K562 (cell line): ENCODE measurements around the gene OR2AT4. TPM values are rescaled to one million over a fixed set of nuclear protein-coding genes. Genes with fewer than 3 reads are reported as not detected.
A peak's percentile ranks its signal among the peaks of the same experiment; 100 is the strongest.
"Not testable (repeated sequence)": the region's sequence is repeated elsewhere in the genome, so short reads cannot be mapped to it uniquely, and the experiment has no call there.

ENCODE experiments used
- ATAC-seq: fragments of 200-7000 bp; cut with Tn5 transposase; 3 replicates; pipeline ENCODE4 v1.9.1; 2020; ENCODE audit warnings: moderate library complexity
- BruUV-seq: library from RNA; stranded (reverse); fragments of 400-500 nt; replicated peaks from 2 replicates; lab custom pipeline; 2021; lab: Mats Ljungman, UMichigan
- CTCF ChIA-PET: fragments of 300-600 bp; formaldehyde crosslinking; extraction: SDS; loops from one replicate; lab custom pipeline; 2021; ENCODE audit warnings: low intra/inter-chr PET ratio; lab: Yijun Ruan, JAX
- POLR2A ChIA-PET: fragments of 300-600, 350-650 bp; sonication (Branson Sonifier 250); formaldehyde crosslinking; extraction: SDS; loops from one replicate; lab custom pipeline; 2021; ENCODE audit warnings: antibody characterized with exemption, inconsistent platforms; lab: Yijun Ruan, JAX
- DNase-seq, 4 experiments: peaks; one replicate each; pipeline versions ENCODE4 v3.0.0 to v3.0.0-alpha.2; 2011 to 2018; ENCODE audit warnings: low spot score in 3 of 4, mixed read lengths in 3 of 4; ENCODE audit errors: extremely low read depth in 1 of 4
- FAIRE-seq: peaks from 2 replicates; lab custom pipeline; 2011; peaks lifted over from hg19 to GRCh38; lab: Jason Lieb, UNC
- H2AFZ ChIP-seq: 2 replicates; pipeline ENCODE4 v1.6.0; 2011; ENCODE audit warnings: low read depth, low read length, control low read depth, inconsistent platforms
- H3K27ac ChIP-seq: fragments of 200-600 bp; 3 replicates; pipeline ENCODE4 v1.8.0; 2011; ENCODE audit warnings: low read depth, mild to moderate bottlenecking, control low read depth, inconsistent platforms, low read length, moderate library complexity, mixed read lengths; ENCODE audit errors: extremely low read depth
- H3K27me3 ChIP-seq, 2 experiments: fragments of 300-600 bp in 1 of 2; 2 replicates in 1 of 2; 3 replicates in 1 of 2; pipeline versions ENCODE4 v1.6.0 to v1.8.0; 2011; ENCODE audit warnings: inconsistent platforms in 2 of 2, low read length in 2 of 2, mild to moderate bottlenecking in 1 of 2, mixed read lengths in 1 of 2, moderate library complexity in 1 of 2; ENCODE audit not compliant: control insufficient read depth in 2 of 2, insufficient read depth in 2 of 2
- H3K36me3 ChIP-seq: fragments of 300-600 bp; 3 replicates; pipeline ENCODE4 v1.8.0; 2011; ENCODE audit warnings: mild to moderate bottlenecking, low read length, inconsistent platforms; ENCODE audit not compliant: control insufficient read depth, insufficient read depth
- H3K4me1 ChIP-seq, 2 experiments: fragments of 200-600 bp in 1 of 2; replicated peaks in 1 of 2; 2 replicates in 1 of 2; 3 replicates in 1 of 2; pipeline versions ENCODE4 v1.5.1 to v1.8.0; 2011; ENCODE audit warnings: inconsistent platforms in 2 of 2, low read length in 2 of 2, mild to moderate bottlenecking in 1 of 2, mixed read lengths in 1 of 2, moderate library complexity in 1 of 2; ENCODE audit not compliant: control insufficient read depth in 2 of 2, insufficient read depth in 2 of 2
- H3K4me2 ChIP-seq: 2 replicates; pipeline ENCODE4 v1.6.1; 2011; ENCODE audit warnings: low read length, control low read depth, inconsistent platforms, mixed read lengths; ENCODE audit not compliant: insufficient read depth
- H3K4me3 ChIP-seq: fragments of 200-600 bp; sonication (generic), shearing (Covaris generic); 2 replicates; pipeline ENCODE4 v1.5.1; 2016; ENCODE audit warnings: control low read depth, inconsistent platforms
- H3K79me2 ChIP-seq: fragments of 200-600 bp; 3 replicates; pipeline ENCODE4 v1.8.0; 2011; ENCODE audit warnings: low read length, inconsistent platforms; ENCODE audit not compliant: control insufficient read depth, insufficient read depth
- H3K9ac ChIP-seq, 2 experiments: 2 replicates each; pipeline versions ENCODE4 v1.6.0 to v1.6.1; 2011; ENCODE audit warnings: low read depth in 2 of 2, low read length in 2 of 2, control low read depth in 1 of 2, inconsistent platforms in 1 of 2, mild to moderate bottlenecking in 1 of 2, mixed read lengths in 1 of 2; ENCODE audit not compliant: insufficient read depth in 1 of 2
- H3K9me1 ChIP-seq: one replicate; pipeline ENCODE4 v1.6.0; 2011; ENCODE audit warnings: inconsistent platforms, mild to moderate bottlenecking, low read length, moderate library complexity; ENCODE audit not compliant: control insufficient read depth, insufficient read depth
- H3K9me3 ChIP-seq: replicated peaks from 2 replicates; pipeline ENCODE4 v1.5.1; 2011; ENCODE audit warnings: low read depth, low read length, inconsistent platforms; ENCODE audit not compliant: control insufficient read depth, insufficient read depth
- H4K20me1 ChIP-seq: replicated peaks from 2 replicates; pipeline ENCODE4 v1.6.1; 2011; ENCODE audit warnings: low read length, inconsistent platforms, mixed read lengths; ENCODE audit not compliant: control insufficient read depth, insufficient read depth
- ARID1B ChIP-seq: fragments of 450-650 bp; IDR thresholded peaks from 2 replicates; pipeline ENCODE4 v1.6.1; 2016; ENCODE audit warnings: antibody characterized with exemption, mild to moderate bottlenecking, inconsistent platforms
- CBFA2T2 ChIP-seq: fragments of 450-650 bp; conservative IDR thresholded peaks from 2 replicates; pipeline ENCODE4 v1.6.1; 2017; ENCODE audit warnings: mild to moderate bottlenecking
- CBFA2T3 ChIP-seq: fragments of 450-650 bp; IDR thresholded peaks from 2 replicates; pipeline ENCODE4 v1.6.1; 2017
- DPF2 ChIP-seq: fragments of 450-650 bp; IDR thresholded peaks from 2 replicates; pipeline ENCODE4 v1.6.1; 2016
- HDAC1 ChIP-seq, 2 experiments: fragments of 450-650 bp; IDR thresholded peaks; 2 replicates each; pipeline ENCODE4 v1.6.1; 2016 to 2017; ENCODE audit warnings: inconsistent platforms in 1 of 2, mild to moderate bottlenecking in 1 of 2, moderate library complexity in 1 of 2
- KDM1A ChIP-seq, 2 experiments: fragments of 450-650 bp; IDR thresholded peaks; 2 replicates each; pipeline ENCODE4 v1.6.1; 2016; ENCODE audit warnings: mild to moderate bottlenecking in 2 of 2
- MAZ ChIP-seq, 2 experiments: fragments of 450-650 bp in 1 of 2; sonication (generic) in 1 of 2; formaldehyde crosslinking; IDR thresholded peaks in 1 of 2; conservative IDR thresholded peaks in 1 of 2; 2 replicates each; pipeline versions ENCODE4 v1.4.0 to v1.5.0; 2020; ENCODE audit warnings: mild to moderate bottlenecking in 1 of 2, missing genetic modification reagents in 1 of 2
- MTA2 ChIP-seq: fragments of 450-650 bp; IDR thresholded peaks from 2 replicates; pipeline ENCODE4 v1.6.1; 2016; ENCODE audit warnings: low read depth
- NR2C1 ChIP-seq, 2 experiments: fragments of 450-650 bp; IDR thresholded peaks; 2 replicates each; pipeline ENCODE4 v1.6.1; 2017; ENCODE audit warnings: mild to moderate bottlenecking in 2 of 2, antibody characterized with exemption in 1 of 2, inconsistent platforms in 1 of 2, missing compliant biosample characterization in 1 of 2, missing genetic modification characterization in 1 of 2
- NR2C2 ChIP-seq, 2 experiments: fragments of 200-800 bp in 1 of 2; sonication (Bioruptor generic) in 1 of 2; sonication (generic) in 1 of 2; formaldehyde crosslinking in 1 of 2; IDR thresholded peaks; 2 replicates each; pipeline versions ENCODE4 v1.6.1 to v1.8.0; 2016 to 2022; ENCODE audit warnings: mild to moderate bottlenecking in 1 of 2, missing compliant biosample characterization in 1 of 2, missing genetic modification characterization in 1 of 2, missing genetic modification reagents in 1 of 2
- RCOR1 ChIP-seq, 2 experiments: IDR thresholded peaks; 2 replicates each; pipeline ENCODE4 v1.6.1; 2012; ENCODE audit warnings: low read depth in 2 of 2, low read length in 2 of 2, borderline replicate concordance in 1 of 2, improper control_type of control experiment in 1 of 2
- SRSF3 ChIP-seq: fragments of 200-400 bp; formaldehyde crosslinking; IDR thresholded peaks from 2 replicates; pipeline ENCODE4 v1.6.1; 2016; ENCODE audit warnings: mild to moderate bottlenecking, low read length, moderate library complexity; ENCODE audit not compliant: insufficient read depth
- TAL1 ChIP-seq: fragments of 450-650 bp; IDR thresholded peaks from 2 replicates; pipeline ENCODE4 v1.6.1; 2016; ENCODE audit warnings: mild to moderate bottlenecking
- TCF3 ChIP-seq: sonication (generic); formaldehyde crosslinking; IDR thresholded peaks from 2 replicates; pipeline ENCODE4 v1.4.0; 2020; ENCODE audit warnings: mild to moderate bottlenecking, missing genetic modification reagents
- TEAD4 ChIP-seq, 2 experiments: sonication (generic) in 1 of 2; formaldehyde crosslinking in 1 of 2; IDR thresholded peaks; 2 replicates each; pipeline versions ENCODE4 v1.6.1 to v1.8.0; 2012 to 2022; ENCODE audit warnings: borderline replicate concordance in 1 of 2, inconsistent platforms in 1 of 2, low read length in 1 of 2, mild to moderate bottlenecking in 1 of 2, missing genetic modification reagents in 1 of 2
- ZFX ChIP-seq: sonication (generic); formaldehyde crosslinking; IDR thresholded peaks from 2 replicates; pipeline ENCODE4 v1.8.0; 2022; ENCODE audit warnings: mild to moderate bottlenecking, missing genetic modification reagents, moderate library complexity
- WGBS: fragments of 100-300 bp; shearing (Covaris generic); methylation state at CpG from one replicate; pipeline ENCODE4 v1.1.6; 2016; ENCODE audit warnings: low coverage, mixed read lengths; ENCODE audit not compliant: insufficient coverage; ENCODE audit errors: missing lambda C conversion rate; 5-methylcytosine and 5-hydroxymethylcytosine counted together
- in situ Hi-C: fragments of 300-500 bp; cut with MboI; formaldehyde crosslinking; loops from 4 replicates; pipeline ENCODE4 v1.15.0; 2018; ENCODE audit warnings: inconsistent platforms, mixed read lengths
- intact Hi-C: fragments of 100-400 bp; cut with micrococcal nuclease; formaldehyde crosslinking; loops from 2 replicates; pipeline ENCODE4 v1.14.2; 2022
- polyA plus RNA-seq, 8 experiments: library from polyadenylated mRNA; depleted of rRNA in 4 of 8; stranded (reverse) in 5 of 8; unstranded in 3 of 8; fragments of >200 nt; fragmentation: Nextera tagmentation in 2 of 8; fragmentation: Illumina TruSeq in 1 of 8; extraction: Ambion mirVana in 2 of 8; extraction: Trizol in 1 of 8; gene quantifications; 2 replicates each; pipeline versions ENCODE4 v1.2.1 to v1.2.3, GENCODE V29; 2011 to 2014; ENCODE audit warnings: inconsistent platforms in 1 of 8, missing spikeins in 1 of 8
- total RNA-seq, 7 experiments: library from RNA; depleted of rRNA in 6 of 7; stranded (reverse); fragments of >200 nt in 6 of 7; fragmentation: Illumina TruSeq in 2 of 7; extraction: Trizol in 2 of 7; gene quantifications; 2 replicates each; pipeline versions ENCODE4 v1.2.1 to v1.2.3, GENCODE V29; 2011 to 2021; ENCODE audit warnings: low replicate concordance in 1 of 7

OR2AT4 gene
- total and polyA plus RNA-seq, 9 of the 15 experiments (the other 6 are each of a cell fraction or from before 2014, with no cell fraction given) = 0.86 to 3.1 (median 2.0) TPM

GRCh38 chr11:75047191-75047590 is 49.5 kb downstream of the OR2AT4 start:
- Histone ChIP-seq H3K4me3 (no peak overlapping the region), H3K79me2 (no peaks in the 10 kb centered on the region), H3K9ac (no peak overlapping the region), H3K9me3 (no peaks in the 10 kb centered on the region; the same call in 1 of the 2 replicates), H3K27ac (0 out of 3 replicates have a peak overlapping the region, but pooled peaks have one; percentile 14), H3K4me1 (peaks cover 0 to 5% of the 10 kb centered on the region in 2 experiments; a peak in 2 of 5 replicates), H3K36me3 (no peaks in the 10 kb centered on the region), H3K27me3 (no peaks in the 10 kb centered on the region), H3K4me2 (no peak overlapping the region), H2AFZ (no peak overlapping the region), H3K9me1 (no peaks in the 10 kb centered on the region), H4K20me1 (no peaks in the 10 kb centered on the region)
- FAIRE-seq (peak; percentile 26), DNase-seq (no peak), ATAC-seq (no peak)
- BruUV-seq = no TSS peak
- POLR2A ChIA-PET = interaction anchor here (0.6 to 1.7 kb wide), 3 partner anchors 12 to 421 kb away, joined by 3 to 4 read pairs (median 3); no protein-coding TSS in a partner anchor
- in situ Hi-C loops (no loop called here), intact Hi-C loops (no loop called here)
- 69% methylated on average over 4 of the region's 4 CpGs for WGBS
- TF ChIP-seq DPF2 (0 out of 2 replicates have a peak, but pooled peaks have one; percentile 2), SRSF3 (no peak)
- CTCF ChIA-PET = no interaction called here

DNA sequence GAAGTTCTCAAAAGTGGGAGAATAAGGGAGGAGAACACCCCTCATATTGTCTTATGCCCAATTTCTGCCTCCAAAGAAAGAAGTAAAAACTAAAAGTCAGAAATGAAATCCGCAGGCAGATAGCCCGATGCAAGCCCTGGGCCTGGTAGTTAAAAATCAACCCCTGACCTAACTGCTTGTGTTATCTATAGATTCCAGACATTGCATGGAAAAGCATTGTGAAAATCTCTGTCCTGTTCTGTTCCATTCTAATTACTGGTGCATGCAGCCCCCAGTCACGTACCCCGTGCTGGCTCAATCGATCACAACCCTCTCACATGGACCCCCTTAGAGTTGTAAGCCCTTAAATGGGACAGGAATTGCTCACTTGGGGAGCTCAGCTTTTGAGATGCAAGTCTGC is 50.0 kb downstream of the OR2AT4 start:
- H3K9me1 ChIP-seq; H3K4me1 ChIP-seq; intact Hi-C loops; H3K4me3 ChIP-seq; CTCF ChIA-PET; H3K36me3 ChIP-seq; H2AFZ ChIP-seq; in situ Hi-C loops; ATAC-seq; DNase-seq; H3K79me2 ChIP-seq; FAIRE-seq; H3K9me3 ChIP-seq; H3K9ac ChIP-seq; H3K4me2 ChIP-seq; BruUV-seq; H3K27me3 ChIP-seq; H4K20me1 ChIP-seq; TF ChIP-seq NR2C2 (CRISPR knock-in tag; IDR thresholded peaks at IDR 0.05); TEAD4 (CRISPR knock-in tag; IDR thresholded peaks at IDR 0.05; ENCODE audit: borderline replicate concordance): not testable (repeated sequence)
- POLR2A ChIA-PET = interaction anchor here (0.9 to 1.7 kb wide), 2 partner anchors 12 to 15 kb away, joined by 3 to 4 read pairs; no protein-coding TSS in a partner anchor
- 0 out of 3 replicates have a peak overlapping the region, but pooled peaks have one; percentile 14 for H3K27ac ChIP-seq
- 9% methylated on average over 5 of the region's 5 CpGs for WGBS
- peak; percentile 38; the same call in 1 of the 2 replicates for TF ChIP-seq NR2C2 (tag; IDR thresholded peaks at IDR 0.05)
- TF ChIP-seq TAL1 = peak; percentile 62; the same call in 1 of the 2 replicates
- TF ChIP-seq ZFX = peak; percentile 45; the same call in 1 of the 2 replicates
- TF ChIP-seq MTA2 = peak; percentile 37; the same call in 1 of the 2 replicates
- peak; percentile 72 for TF ChIP-seq CBFA2T3
- peak; percentile 51; the same call in 1 of the 2 replicates for TF ChIP-seq CBFA2T2
- TF ChIP-seq MAZ (CRISPR knock-in tag; conservative IDR thresholded peaks at IDR 0.05 in 1 of 2, IDR thresholded peaks at IDR 0.05 in 1 of 2) = 0 out of 4 replicates have a peak, but pooled peaks of 1 of the 2 experiments have one; percentile 14
- TF ChIP-seq DPF2 = peak; percentile 23; the same call in 1 of the 2 replicates
- 0 out of 4 replicates have a peak, but pooled peaks of 1 of the 2 experiments have one; percentile 22 for TF ChIP-seq RCOR1 (IDR thresholded peaks at IDR 0.05; ENCODE audit: borderline replicate concordance in 1 of 2, low read depth in 2 of 2, low read length in 2 of 2)
- peak; percentile 38 to 70; a peak in 3 of 4 replicates for TF ChIP-seq KDM1A (IDR thresholded peaks at IDR 0.05)
- 0 out of 4 replicates have a peak, but pooled peaks of 1 of the 2 experiments have one; percentile 18 for TF ChIP-seq HDAC1 (IDR thresholded peaks at IDR 0.05)
- TF ChIP-seq NR2C1 (IDR thresholded peaks at IDR 0.05) = peak; percentile 67; the same call in 1 of the 2 replicates
- peak; percentile 55 for TF ChIP-seq NR2C1 (tag; IDR thresholded peaks at IDR 0.05)
- peak; percentile 32 for TF ChIP-seq TCF3 (CRISPR knock-in tag)
- TF ChIP-seq TEAD4 (IDR thresholded peaks at IDR 0.05; ENCODE audit: low read length) = peak; percentile 55
- TF ChIP-seq ARID1B = peak; percentile 70
